CD14-positive monocyte (primary cell): ENCODE data around the gene CCNI. TPM values are rescaled to one million over a fixed set of nuclear protein-coding genes. Genes with fewer than 3 reads are reported as not detected.
A peak's percentile ranks its signal among the peaks of the same experiment; 100 is the strongest.

Experiments used
- DNase-seq, 3 donors: peaks; one replicate each; pipeline ENCODE4 v3.0.0-alpha.2; 2011 to 2022
- H2AFZ ChIP-seq: 2 replicates; pipeline ENCODE4 v1.6.0; 2012; ENCODE audit warnings: mild to moderate bottlenecking, low read depth, low read length, inconsistent platforms; ENCODE audit not compliant: insufficient read depth, poor library complexity, severe bottlenecking
- H3K27ac ChIP-seq, 2 donors: 1 replicate in 1 of 2; 2 replicates in 1 of 2; pipeline ENCODE4 v1.5.1; 2012 to 2013; ENCODE audit warnings: low read length in 2 of 2, control low read depth in 1 of 2, inconsistent platforms in 1 of 2, low read depth in 1 of 2, mild to moderate bottlenecking in 1 of 2
- H3K27me3 ChIP-seq, 2 donors: one replicate each; pipeline versions ENCODE4 v1.6.0 to v1.6.1; 2011 to 2013; ENCODE audit warnings: low read length in 2 of 2; ENCODE audit not compliant: control insufficient read depth in 2 of 2, insufficient read depth in 2 of 2
- H3K36me3 ChIP-seq, 2 donors: replicated peaks in 1 of 2; 1 replicate in 1 of 2; 2 replicates in 1 of 2; pipeline versions ENCODE4 v1.5.1 to v1.6.1; 2012 to 2013; ENCODE audit warnings: low read length in 2 of 2, control low read depth in 1 of 2, inconsistent platforms in 1 of 2, mild to moderate bottlenecking in 1 of 2; ENCODE audit not compliant: insufficient read depth in 2 of 2, control insufficient read depth in 1 of 2
- H3K4me1 ChIP-seq, 2 donors: 1 replicate in 1 of 2; 2 replicates in 1 of 2; pipeline versions ENCODE4 v1.5.1 to v1.6.1; 2012 to 2013; ENCODE audit warnings: low read length in 2 of 2, control low read depth in 1 of 2, inconsistent platforms in 1 of 2, mild to moderate bottlenecking in 1 of 2, moderate library complexity in 1 of 2; ENCODE audit not compliant: insufficient read depth in 2 of 2, control insufficient read depth in 1 of 2
- H3K4me2 ChIP-seq: replicated peaks from 2 replicates; pipeline ENCODE3; 2012; ENCODE audit warnings: low read length, moderate library complexity, mild to moderate bottlenecking; ENCODE audit not compliant: poor library complexity, severe bottlenecking; ENCODE audit errors: extremely low read depth
- H3K4me3 ChIP-seq, 3 experiments: fragments of 200-600 bp in 1 of 3; sonication (generic) in 1 of 3; replicated peaks in 1 of 3; 1 replicate in 2 of 3; 2 replicates in 1 of 3; pipeline ENCODE4 v1.5.1; 2011 to 2013; ENCODE audit warnings: low read length in 3 of 3, mild to moderate bottlenecking in 3 of 3, control low read depth in 2 of 3, low read depth in 2 of 3, inconsistent platforms in 1 of 3, moderate library complexity in 1 of 3
- H3K79me2 ChIP-seq: 2 replicates; pipeline ENCODE4 v1.6.0; 2012; ENCODE audit warnings: mild to moderate bottlenecking, control low read depth, inconsistent platforms, low read length, moderate library complexity; ENCODE audit not compliant: insufficient read depth
- H3K9ac ChIP-seq: 2 replicates; pipeline ENCODE4 v1.6.0; 2017; ENCODE audit warnings: low read length, mild to moderate bottlenecking; ENCODE audit not compliant: insufficient read depth, poor library complexity, severe bottlenecking
- H3K9me3 ChIP-seq, 2 donors: replicated peaks in 1 of 2; 1 replicate in 1 of 2; 2 replicates in 1 of 2; pipeline versions ENCODE4 v1.5.1 to v1.6.1; 2012 to 2013; ENCODE audit warnings: low read length in 2 of 2, control low read depth in 1 of 2; ENCODE audit not compliant: control insufficient read depth in 1 of 2, insufficient read depth in 1 of 2
- H4K20me1 ChIP-seq: 2 replicates; pipeline ENCODE4 v1.6.0; 2012; ENCODE audit warnings: mild to moderate bottlenecking, low read length, control low read depth, moderate library complexity; ENCODE audit not compliant: insufficient read depth
- H3K27ac Mint-ChIP-seq, 7 donors: one replicate each; pipeline ENCODE4 v1.8.0; 2020; ENCODE audit warnings: mild to moderate bottlenecking in 7 of 7, mixed read lengths in 7 of 7, moderate library complexity in 6 of 7, inconsistent platforms in 2 of 7
- H3K27me3 Mint-ChIP-seq, 3 donors: one replicate each; pipeline ENCODE4 v1.8.0; 2021 to 2022; ENCODE audit warnings: low read depth in 3 of 3, mild to moderate bottlenecking in 3 of 3, mixed read lengths in 3 of 3, moderate library complexity in 3 of 3, inconsistent platforms in 1 of 3
- H3K36me3 Mint-ChIP-seq, 2 donors: one replicate each; pipeline ENCODE4 v1.8.0; 2020; ENCODE audit warnings: mixed read lengths in 2 of 2, inconsistent platforms in 1 of 2, mild to moderate bottlenecking in 1 of 2
- H3K4me1 Mint-ChIP-seq: one replicate; pipeline ENCODE4 v1.8.0; 2020; ENCODE audit warnings: mild to moderate bottlenecking, mixed read lengths
- H3K4me3 Mint-ChIP-seq, 2 donors: one replicate each; pipeline ENCODE4 v1.8.0; 2020; ENCODE audit warnings: mild to moderate bottlenecking in 2 of 2, mixed read lengths in 2 of 2, moderate library complexity in 1 of 2
- H3K9me3 Mint-ChIP-seq, 7 donors: one replicate each; pipeline ENCODE4 v1.8.0; 2020 to 2022; ENCODE audit warnings: mixed read lengths in 7 of 7, mild to moderate bottlenecking in 6 of 7, moderate library complexity in 6 of 7, inconsistent platforms in 2 of 7
- WGBS: methylation state at CpG from one replicate; pipeline ENCODE4 v1.1.5; 2013; ENCODE audit warnings: missing lambda C conversion rate; ENCODE audit not compliant: insufficient coverage; 5-methylcytosine and 5-hydroxymethylcytosine counted together
- intact Hi-C, 2 donors: fragments of 100-400 bp; cut with micrococcal nuclease; formaldehyde crosslinking; loops; one replicate each; pipeline versions ENCODE4 v1.15.0 to v1.15.1; 2023
- polyA plus RNA-seq, 3 donors: library from polyadenylated mRNA; depleted of rRNA in 1 of 3; unstranded in 2 of 3; stranded (reverse) in 1 of 3; fragments of 300-500 nt in 2 of 3; fragments of >200 nt in 1 of 3; fragmentation: Illumina TruSeq in 2 of 3; gene quantifications; 1 replicate in 2 of 3; 2 replicates in 1 of 3; pipeline ENCODE4 v1.2.3, GENCODE V29; 2012 to 2021
- TF ChIP-seq, protein P1 (sequence below): fragments of 200-600 bp; IDR thresholded peaks from one replicate; pipeline ENCODE4 v1.8.0; 2022; ENCODE audit warnings: antibody characterized with exemption, mild to moderate bottlenecking

The CCNI gene
- polyA plus RNA-seq, 3 donors: 106 to 264 (median 171) TPM

DNA sequence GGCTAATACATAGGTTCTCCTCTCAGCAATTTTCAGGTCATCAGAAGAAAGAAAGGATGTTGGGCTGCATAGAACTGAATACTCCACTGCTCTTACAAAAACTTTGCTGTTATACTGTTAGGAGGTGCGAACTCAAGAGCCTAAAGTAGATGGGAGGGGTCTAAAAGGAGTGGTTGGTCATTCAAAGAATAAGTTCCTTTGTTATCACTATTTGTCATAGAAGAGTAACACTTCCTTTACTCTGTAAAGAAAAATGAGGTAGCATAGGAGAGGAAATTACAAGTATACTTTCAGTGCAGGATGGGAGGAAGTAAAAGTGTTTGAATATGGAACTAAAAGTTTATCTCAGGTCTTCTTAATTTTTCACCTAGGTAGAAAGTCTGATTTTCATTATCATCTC lies 61.5 kb downstream of the CCNI start:
- Histone ChIP-seq H3K4me3 (no peak overlapping the region), H3K4me2 (no peak overlapping the region), H4K20me1 (no peaks in the 10 kb centered on the region), H3K9me3 (no peaks in the 10 kb centered on the region), H3K27me3 (no peaks in the 10 kb centered on the region), H3K27ac (no peak overlapping the region), H3K36me3 (peaks cover 3 to 5% of the 10 kb centered on the region in 2 donors), H2AFZ (no peak overlapping the region), H3K9ac (no peak overlapping the region), H3K4me1 (peaks cover 4 to 9% of the 10 kb centered on the region in 2 donors), H3K79me2 (no peaks in the 10 kb centered on the region)
- no peaks in the 10 kb centered on the region for H3K9me3 Mint-ChIP-seq
- peak in 2 of 3 donors; percentile 4 to 10 for DNase-seq
- H3K27me3 Mint-ChIP-seq: no peaks in the 10 kb centered on the region
- no CpG with 5 or more reads among the region's 1 CpG for WGBS
- H3K36me3 Mint-ChIP-seq: peaks cover 7 to 19% of the 10 kb centered on the region in 2 donors
- peaks cover 19% of the 10 kb centered on the region for H3K4me1 Mint-ChIP-seq
- intact Hi-C loops: no loop called here
- H3K4me3 Mint-ChIP-seq: no peak overlapping the region
- TF ChIP-seq, protein P1, sequence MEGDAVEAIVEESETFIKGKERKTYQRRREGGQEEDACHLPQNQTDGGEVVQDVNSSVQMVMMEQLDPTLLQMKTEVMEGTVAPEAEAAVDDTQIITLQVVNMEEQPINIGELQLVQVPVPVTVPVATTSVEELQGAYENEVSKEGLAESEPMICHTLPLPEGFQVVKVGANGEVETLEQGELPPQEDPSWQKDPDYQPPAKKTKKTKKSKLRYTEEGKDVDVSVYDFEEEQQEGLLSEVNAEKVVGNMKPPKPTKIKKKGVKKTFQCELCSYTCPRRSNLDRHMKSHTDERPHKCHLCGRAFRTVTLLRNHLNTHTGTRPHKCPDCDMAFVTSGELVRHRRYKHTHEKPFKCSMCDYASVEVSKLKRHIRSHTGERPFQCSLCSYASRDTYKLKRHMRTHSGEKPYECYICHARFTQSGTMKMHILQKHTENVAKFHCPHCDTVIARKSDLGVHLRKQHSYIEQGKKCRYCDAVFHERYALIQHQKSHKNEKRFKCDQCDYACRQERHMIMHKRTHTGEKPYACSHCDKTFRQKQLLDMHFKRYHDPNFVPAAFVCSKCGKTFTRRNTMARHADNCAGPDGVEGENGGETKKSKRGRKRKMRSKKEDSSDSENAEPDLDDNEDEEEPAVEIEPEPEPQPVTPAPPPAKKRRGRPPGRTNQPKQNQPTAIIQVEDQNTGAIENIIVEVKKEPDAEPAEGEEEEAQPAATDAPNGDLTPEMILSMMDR: no peak
- H3K27ac Mint-ChIP-seq: peak overlapping the region in 6 of 7 donors; percentile 20 to 69 (median 42)

DNA sequence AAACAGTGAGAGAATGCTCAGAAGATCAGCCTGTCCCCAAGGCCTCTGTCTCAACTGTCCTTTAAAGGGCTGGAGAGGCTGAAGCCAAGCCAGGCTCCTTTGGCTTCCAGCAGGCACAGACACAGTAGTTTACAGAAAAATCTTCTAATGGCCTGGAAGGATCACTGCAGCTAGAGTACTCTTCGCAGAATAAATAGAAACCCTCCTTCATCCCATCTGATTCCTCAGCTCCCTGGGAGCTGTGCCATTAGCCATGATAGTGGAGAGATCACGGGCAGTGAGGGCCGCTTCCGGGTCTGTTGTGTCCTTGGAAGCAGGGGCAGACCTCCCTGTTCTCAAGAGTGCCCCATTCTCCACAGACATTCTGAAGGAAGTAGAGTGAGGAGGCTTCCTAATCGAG lies 63.1 kb downstream of the CCNI start:
- Mint-ChIP-seq H3K4me3 (no peak overlapping the region), H3K36me3 (peaks cover 3 to 21% of the 10 kb centered on the region in 2 donors), H3K9me3 (no peaks in the 10 kb centered on the region), H3K4me1 (peaks cover 27% of the 10 kb centered on the region), H3K27me3 (no peaks in the 10 kb centered on the region), H3K27ac (no peak overlapping the region)
- no peak overlapping the region for H3K4me3 ChIP-seq
- DNase-seq: no peak
- intact Hi-C loops: no loop called here
- no peaks in the 10 kb centered on the region for H3K79me2 ChIP-seq
- WGBS: no CpG with 5 or more reads among the region's 5 CpGs
- H3K27ac ChIP-seq: no peak overlapping the region
- H3K9ac ChIP-seq: no peak overlapping the region
- H4K20me1 ChIP-seq: no peaks in the 10 kb centered on the region
- H3K4me2 ChIP-seq: no peak overlapping the region
- peaks cover 11 to 19% of the 10 kb centered on the region in 2 donors for H3K4me1 ChIP-seq
- TF ChIP-seq, protein P1: no peak
- H3K36me3 ChIP-seq: peaks cover 0 to 3% of the 10 kb centered on the region in 2 donors
- H2AFZ ChIP-seq: no peak overlapping the region
- H3K27me3 ChIP-seq: no peaks in the 10 kb centered on the region
- H3K9me3 ChIP-seq: no peaks in the 10 kb centered on the region
